CD4-positive, alpha-beta memory T cell (primary cell): ENCODE measurements around the gene CEP295NL. TPM values are rescaled to one million over a fixed set of nuclear protein-coding genes. Genes with fewer than 3 reads are reported as not detected.
"Not testable (repeated sequence)": the region's sequence is repeated elsewhere in the genome, so short reads cannot be mapped to it uniquely, and the experiment has no call there.

Experiments
- CTCF ChIA-PET: fragments of 350-600 bp; sonication (Branson Sonifier 250); formaldehyde crosslinking; loops from one replicate; lab custom pipeline; 2021; ENCODE audit warnings: inconsistent platforms; ENCODE audit not compliant: partially characterized antibody; lab: Charles Lee
- POLR2A ChIA-PET: fragments of 350-600 bp; sonication (Branson Sonifier 250); formaldehyde crosslinking; loops from one replicate; lab custom pipeline; 2021; ENCODE audit not compliant: partially characterized antibody; lab: Charles Lee
- DNase-seq, 5 donors: peaks; one replicate each; pipeline versions ENCODE4 v3.0.0 to v3.0.0-alpha.2; 2020 to 2022; ENCODE audit warnings: mixed read lengths in 1 of 5
- H3K27ac ChIP-seq: one replicate; pipeline ENCODE4 v1.7.0; 2013; ENCODE audit warnings: low read depth, low read length
- H3K27me3 ChIP-seq: 2 replicates; pipeline ENCODE4 v1.7.0; 2013; ENCODE audit warnings: mild to moderate bottlenecking, low read length, moderate library complexity; ENCODE audit not compliant: insufficient read depth
- H3K36me3 ChIP-seq: 2 replicates; pipeline ENCODE4 v1.7.0; 2013; ENCODE audit warnings: mild to moderate bottlenecking, low read length, moderate library complexity; ENCODE audit not compliant: insufficient read depth
- H3K4me1 ChIP-seq: 2 replicates; pipeline ENCODE4 v1.7.0; 2013; ENCODE audit warnings: mild to moderate bottlenecking, low read length, moderate library complexity; ENCODE audit not compliant: insufficient read depth
- H3K4me3 ChIP-seq, 2 donors: one replicate each; pipeline ENCODE4 v1.7.0; 2013; ENCODE audit warnings: low read length in 2 of 2, mild to moderate bottlenecking in 1 of 2
- H3K9me3 ChIP-seq, 2 donors: one replicate each; pipeline ENCODE4 v1.7.0; 2013; ENCODE audit warnings: low read length in 2 of 2, control low read depth in 1 of 2; ENCODE audit not compliant: control insufficient read depth in 1 of 2
- H3K27ac Mint-ChIP-seq, 7 donors: one replicate each; pipeline ENCODE4 v1.8.0; 2020 to 2021; ENCODE audit warnings: mixed read lengths in 7 of 7, mild to moderate bottlenecking in 6 of 7, inconsistent platforms in 3 of 7, moderate library complexity in 3 of 7
- H3K27me3 Mint-ChIP-seq, 2 donors: one replicate each; pipeline ENCODE4 v1.8.0; 2020 to 2021; ENCODE audit warnings: mixed read lengths in 2 of 2
- H3K36me3 Mint-ChIP-seq, 2 donors: one replicate each; pipeline ENCODE4 v1.8.0; 2020 to 2021; ENCODE audit warnings: mixed read lengths in 2 of 2, inconsistent platforms in 1 of 2, mild to moderate bottlenecking in 1 of 2
- H3K4me1 Mint-ChIP-seq, 4 donors: one replicate each; pipeline ENCODE4 v1.8.0; 2020 to 2021; ENCODE audit warnings: mixed read lengths in 4 of 4, mild to moderate bottlenecking in 1 of 4
- H3K4me3 Mint-ChIP-seq, 8 donors: one replicate each; pipeline ENCODE4 v1.8.0; 2020 to 2021; ENCODE audit warnings: mixed read lengths in 8 of 8, mild to moderate bottlenecking in 7 of 8, moderate library complexity in 6 of 8, inconsistent platforms in 3 of 8
- H3K9me3 Mint-ChIP-seq, 8 donors: one replicate each; pipeline ENCODE4 v1.8.0; 2020 to 2021; ENCODE audit warnings: mixed read lengths in 8 of 8, mild to moderate bottlenecking in 5 of 8, inconsistent platforms in 3 of 8, moderate library complexity in 1 of 8
- intact Hi-C: fragments of 100-400 bp; cut with micrococcal nuclease; formaldehyde crosslinking; loops from one replicate; pipeline ENCODE4 v1.15.1; 2023
- polyA plus RNA-seq, 2 donors: library from polyadenylated mRNA; unstranded; fragments of 300-500 nt; fragmentation: Illumina TruSeq; gene quantifications; one replicate each; pipeline ENCODE4 v1.2.3, GENCODE V29; 2021
- total RNA-seq, 2 experiments: library from RNA; stranded (reverse); gene quantifications; one replicate each; pipeline ENCODE4 v1.2.3, GENCODE V29; 2021

CEP295NL gene
- total and polyA plus RNA-seq, 4 experiments from 2014 or later: 0.28 TPM; not detected in 3

GRCh38 chr17:78882540-78883088, 20.4 kb downstream of the CEP295NL start:
- Histone ChIP-seq H3K9me3 (no peaks in the 10 kb centered on the region), H3K4me1 (peaks cover 12% of the 10 kb centered on the region), H3K27ac (no peak overlapping the region), H3K36me3 (no peaks in the 10 kb centered on the region), H3K4me3 (no peak overlapping the region), H3K27me3 (peaks cover 4% of the 10 kb centered on the region)
- CTCF ChIA-PET: no interaction called here
- DNase-seq: no peak
- Mint-ChIP-seq H3K4me3 (no peak overlapping the region), H3K36me3 (no peaks in the 10 kb centered on the region), H3K4me1 (peaks cover 6 to 21% (median 14%) of the 10 kb centered on the region in 4 donors), H3K27ac (peak overlapping the region in 2 of 7 donors; percentile 13 to 52), H3K27me3 (peaks cover 5 to 8% of the 10 kb centered on the region in 2 donors), H3K9me3 (no peaks in the 10 kb centered on the region)
- POLR2A ChIA-PET: no interaction called here
- intact Hi-C loops: no loop called here

- peak in 2 of 5 donors; percentile 16 to 21 for DNase-seq
- H3K4me3 ChIP-seq: peak overlapping the region in 1 of 2 donors; percentile 35
- peaks cover 12% of the 10 kb centered on the region for H3K4me1 ChIP-seq
- H3K9me3 ChIP-seq: no peaks in the 10 kb centered on the region
- CTCF ChIA-PET: no interaction called here
- Mint-ChIP-seq H3K27me3 (peaks cover 8 to 11% of the 10 kb centered on the region in 2 donors), H3K4me3 (peak overlapping the region; percentile 32 to 78 (median 76)), H3K27ac (peak overlapping the region in 5 of 7 donors; percentile 48 to 81 (median 69)), H3K4me1 (peaks cover 6 to 21% (median 14%) of the 10 kb centered on the region in 4 donors), H3K36me3 (no peaks in the 10 kb centered on the region), H3K9me3 (no peaks in the 10 kb centered on the region)
- POLR2A ChIA-PET: no interaction called here
- H3K27ac ChIP-seq: no peak overlapping the region
- H3K36me3 ChIP-seq: no peaks in the 10 kb centered on the region
- intact Hi-C loops: no loop called here
- peaks cover 4% of the 10 kb centered on the region for H3K27me3 ChIP-seq
Observed at GRCh38 chr17:78879635-78880186, 23.3 kb downstream of the CEP295NL start.

GRCh38 chr17:78878871-78879527, 24.0 kb downstream of the CEP295NL start:
- Mint-ChIP-seq H3K4me1 (peaks cover 6 to 21% (median 14%) of the 10 kb centered on the region in 4 donors), H3K9me3 (no peaks in the 10 kb centered on the region), H3K4me3 (peak overlapping the region; percentile 43 to 78 (median 76)), H3K27ac (peak overlapping the region in 6 of 7 donors; percentile 27 to 81 (median 49)), H3K27me3 (peaks cover 8 to 11% of the 10 kb centered on the region in 2 donors), H3K36me3 (no peaks in the 10 kb centered on the region)
- no peak overlapping the region for H3K27ac ChIP-seq
- no peaks in the 10 kb centered on the region for H3K36me3 ChIP-seq
- H3K4me1 ChIP-seq: peaks cover 12% of the 10 kb centered on the region
- ChIA-PET CTCF (no interaction called here), POLR2A (no interaction called here)
- intact Hi-C loops: no loop called here
- peaks cover 4% of the 10 kb centered on the region for H3K27me3 ChIP-seq
- peak overlapping the region in 1 of 2 donors; percentile 35 for H3K4me3 ChIP-seq
- DNase-seq: no peak
- no peaks in the 10 kb centered on the region for H3K9me3 ChIP-seq

- CTCF ChIA-PET: interaction anchor here (4.9 kb wide), 1 partner anchor 12 kb away, joined by 30 read pairs; no protein-coding TSS in a partner anchor
- POLR2A ChIA-PET: no interaction called here
- no peak overlapping the region for H3K4me3 ChIP-seq
- Mint-ChIP-seq H3K27ac (peak overlapping the region in 3 of 7 donors; percentile 1 to 80 (median 53)), H3K4me1 (peaks cover 6 to 21% (median 14%) of the 10 kb centered on the region in 4 donors), H3K4me3 (peak overlapping the region in 2 of 8 donors; percentile 10 to 34), H3K9me3 (no peaks in the 10 kb centered on the region), H3K36me3 (no peaks in the 10 kb centered on the region), H3K27me3 (peaks cover 8 to 11% of the 10 kb centered on the region in 2 donors)
- peaks cover 12% of the 10 kb centered on the region for H3K4me1 ChIP-seq
- H3K9me3 ChIP-seq: no peaks in the 10 kb centered on the region
- H3K27ac ChIP-seq: no peak overlapping the region
- DNase-seq: no peak
- intact Hi-C loops: no loop called here
- H3K36me3 ChIP-seq: no peaks in the 10 kb centered on the region
- H3K27me3 ChIP-seq: peaks cover 4% of the 10 kb centered on the region
Observed at GRCh38 chr17:78878261-78878660, 24.7 kb downstream of the CEP295NL start.

GRCh38 chr17:78876954-78877517, 26.0 kb downstream of the CEP295NL start:
- H3K27ac Mint-ChIP-seq, POLR2A ChIA-PET, H3K27ac ChIP-seq, H3K4me3 Mint-ChIP-seq, H3K27me3 ChIP-seq, H3K9me3 Mint-ChIP-seq, DNase-seq, H3K36me3 Mint-ChIP-seq, intact Hi-C loops, H3K4me3 ChIP-seq, H3K9me3 ChIP-seq, H3K36me3 ChIP-seq: not testable (repeated sequence)
- H3K27me3 Mint-ChIP-seq: peaks cover 5 to 11% of the 10 kb centered on the region in 2 donors
- H3K4me1 ChIP-seq: peaks cover 12% of the 10 kb centered on the region
- CTCF ChIA-PET: interaction anchor here (4.9 kb wide), 1 partner anchor 11 kb away, joined by 30 read pairs; no protein-coding TSS in a partner anchor
- H3K4me1 Mint-ChIP-seq: peaks cover 6 to 21% (median 12%) of the 10 kb centered on the region in 4 donors

- ChIA-PET POLR2A (no interaction called here), CTCF (interaction anchor here (4.9 kb wide), 1 partner anchor 10 kb away, joined by 30 read pairs; no protein-coding TSS in a partner anchor)
- Mint-ChIP-seq H3K27ac (no peak overlapping the region), H3K4me1 (peaks cover 6 to 21% (median 12%) of the 10 kb centered on the region in 4 donors), H3K36me3 (no peaks in the 10 kb centered on the region), H3K27me3 (peaks cover 5 to 11% of the 10 kb centered on the region in 2 donors), H3K4me3 (no peak overlapping the region), H3K9me3 (no peaks in the 10 kb centered on the region)
- intact Hi-C loops: no loop called here
- no peak overlapping the region for H3K27ac ChIP-seq
- no peak for DNase-seq
- H3K9me3 ChIP-seq: no peaks in the 10 kb centered on the region
- H3K4me3 ChIP-seq: no peak overlapping the region
- H3K4me1 ChIP-seq: peaks cover 12% of the 10 kb centered on the region
- peaks cover 4% of the 10 kb centered on the region for H3K27me3 ChIP-seq
- H3K36me3 ChIP-seq: no peaks in the 10 kb centered on the region
Observed at GRCh38 chr17:78876094-78876597, 26.9 kb downstream of the CEP295NL start.
